D721Med (cell line): ENCODE results near the gene SLC10A4.

ENCODE experiments used
- DNase-seq: peaks from one replicate; pipeline ENCODE4 v3.0.0; 2011; ENCODE audit warnings: low spot score; ENCODE audit not compliant: insufficient read length
- FAIRE-seq: peaks from 2 replicates; lab custom pipeline; 2011; peaks lifted over from hg19 to GRCh38; lab: Jason Lieb, UNC
- TF ChIP-seq, protein P1 (sequence below): IDR thresholded peaks from 2 replicates; pipeline ENCODE4 v1.5.1; 2012; ENCODE audit warnings: mild to moderate bottlenecking, control low read depth; ENCODE audit not compliant: insufficient read depth; ENCODE audit errors: missing control alignments

SLC10A4 gene

DNA sequence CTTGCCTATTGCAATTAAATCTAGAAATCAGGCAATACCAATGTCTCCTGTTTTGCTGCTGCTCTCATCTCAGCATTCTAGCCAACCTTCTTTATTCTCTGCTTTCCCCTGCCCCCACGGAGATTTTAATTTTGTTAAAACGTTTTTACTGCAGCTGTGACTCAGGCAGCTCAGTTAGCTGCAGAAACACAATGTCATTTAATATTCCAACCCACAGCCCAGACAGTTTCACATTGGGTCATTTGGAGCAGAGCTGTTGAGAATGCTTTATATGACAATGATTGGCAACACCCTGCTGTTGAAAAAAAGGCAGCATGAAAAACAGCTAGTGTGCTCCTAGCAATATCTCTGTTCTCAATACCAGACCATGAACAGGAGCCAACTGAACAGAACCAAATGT, 12.6 kb upstream of the SLC10A4 start:
- TF ChIP-seq, protein P1, sequence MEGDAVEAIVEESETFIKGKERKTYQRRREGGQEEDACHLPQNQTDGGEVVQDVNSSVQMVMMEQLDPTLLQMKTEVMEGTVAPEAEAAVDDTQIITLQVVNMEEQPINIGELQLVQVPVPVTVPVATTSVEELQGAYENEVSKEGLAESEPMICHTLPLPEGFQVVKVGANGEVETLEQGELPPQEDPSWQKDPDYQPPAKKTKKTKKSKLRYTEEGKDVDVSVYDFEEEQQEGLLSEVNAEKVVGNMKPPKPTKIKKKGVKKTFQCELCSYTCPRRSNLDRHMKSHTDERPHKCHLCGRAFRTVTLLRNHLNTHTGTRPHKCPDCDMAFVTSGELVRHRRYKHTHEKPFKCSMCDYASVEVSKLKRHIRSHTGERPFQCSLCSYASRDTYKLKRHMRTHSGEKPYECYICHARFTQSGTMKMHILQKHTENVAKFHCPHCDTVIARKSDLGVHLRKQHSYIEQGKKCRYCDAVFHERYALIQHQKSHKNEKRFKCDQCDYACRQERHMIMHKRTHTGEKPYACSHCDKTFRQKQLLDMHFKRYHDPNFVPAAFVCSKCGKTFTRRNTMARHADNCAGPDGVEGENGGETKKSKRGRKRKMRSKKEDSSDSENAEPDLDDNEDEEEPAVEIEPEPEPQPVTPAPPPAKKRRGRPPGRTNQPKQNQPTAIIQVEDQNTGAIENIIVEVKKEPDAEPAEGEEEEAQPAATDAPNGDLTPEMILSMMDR = no peak
- FAIRE-seq (no peak), DNase-seq (no peak)

DNA sequence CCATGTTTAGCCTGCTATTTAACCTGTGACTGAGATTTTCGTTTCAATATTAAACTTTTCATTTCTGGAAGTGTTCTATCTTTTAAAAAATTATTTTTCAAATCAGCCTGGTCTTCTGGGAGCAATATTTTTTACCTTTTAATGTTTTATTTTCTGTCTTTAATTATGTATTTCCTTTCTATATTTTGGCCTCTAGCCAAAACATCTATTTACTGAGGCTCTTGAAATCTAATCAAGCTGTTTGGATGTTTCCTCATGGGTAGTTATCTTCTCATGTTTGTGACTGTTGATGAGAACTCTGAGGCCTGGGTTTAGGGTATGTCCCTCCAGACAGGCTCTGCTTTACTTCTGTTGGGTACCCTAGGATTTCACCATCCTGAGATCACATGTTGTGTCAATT, 10.3 kb upstream of the SLC10A4 start:
- DNase-seq (no peak), FAIRE-seq (no peak)
- TF ChIP-seq, protein P1 = no peak

- FAIRE-seq (no peak), DNase-seq (no peak)
- TF ChIP-seq, protein P1 = no peak
Observed at GRCh38 chr4:48475770-48476169, 7.4 kb upstream of the SLC10A4 start.

DNA sequence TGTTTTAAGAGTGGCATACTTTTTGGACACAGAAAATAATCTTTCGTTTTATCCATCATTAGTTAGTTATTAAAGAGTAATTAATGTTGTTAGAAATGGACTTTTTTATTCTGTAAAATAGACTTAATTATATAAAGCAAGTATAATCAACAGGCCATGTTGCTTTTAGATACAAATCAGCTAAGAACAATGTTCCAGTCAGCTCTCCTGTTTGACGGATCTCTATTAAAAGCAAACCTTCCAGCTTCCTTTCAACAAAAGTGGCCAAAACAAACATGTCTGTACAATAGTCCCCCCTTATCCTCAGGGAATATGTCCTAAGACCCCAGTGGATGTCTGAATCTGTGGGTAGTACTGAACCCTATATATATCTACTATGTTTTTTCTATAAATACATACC, 4.9 kb upstream of the SLC10A4 start:
- TF ChIP-seq, protein P1 = no peak
- no peak for FAIRE-seq

DNA sequence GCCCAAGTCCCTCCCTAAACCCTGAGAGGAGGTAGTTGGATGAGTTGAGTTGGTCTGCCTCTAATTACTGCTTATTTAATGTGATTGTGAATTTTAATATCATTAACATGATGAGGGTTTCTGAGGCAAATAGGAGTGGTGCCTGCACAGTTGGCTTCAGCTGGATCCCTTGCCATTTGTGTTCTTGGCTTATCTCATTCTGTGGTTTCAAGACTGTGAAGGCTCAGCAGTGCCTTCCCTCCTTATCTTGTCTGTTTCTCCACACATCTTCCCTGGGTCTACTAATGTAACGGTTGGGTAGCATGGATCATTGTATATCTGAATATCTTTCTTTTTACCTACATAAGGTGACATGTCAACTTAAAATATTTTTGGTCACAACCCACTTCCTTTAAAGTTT, 1.6 kb upstream of the SLC10A4 start:
- DNase-seq (no peak), FAIRE-seq (no peak)
- TF ChIP-seq, protein P1 = no peak

More for the DNA sequence above, 4.9 kb upstream of the SLC10A4 start:
- DNase-seq = no peak

GRCh38 chr4:48483777-48484493, 792 bp downstream of the SLC10A4 start:
- no peak for FAIRE-seq
- no peak for DNase-seq
- TF ChIP-seq, protein P1 = no peak

GRCh38 chr4:48484494-48485168, 1.5 kb downstream of the SLC10A4 start:
- FAIRE-seq (no peak), DNase-seq (no peak)
- TF ChIP-seq, protein P1 = no peak
